Stimulated activated CD8-positive, alpha-beta memory T cell treated with anti-CD3 and anti-CD28 coated beads, Interleukin-12 subunit alpha, Interleukin-12 subunit beta, amount 100 ng/mL, for 24 hours (primary cell): ENCODE results near the gene AP2B1.
"Not testable (repeated sequence)": the region's sequence is repeated elsewhere in the genome, so short reads cannot be mapped to it uniquely, and the experiment has no call there.

Source experiments
- DNase-seq: peaks from one replicate; pipeline ENCODE4 v3.0.0-alpha.2; 2020; ENCODE audit errors: extremely low read depth

Gene AP2B1

DNA sequence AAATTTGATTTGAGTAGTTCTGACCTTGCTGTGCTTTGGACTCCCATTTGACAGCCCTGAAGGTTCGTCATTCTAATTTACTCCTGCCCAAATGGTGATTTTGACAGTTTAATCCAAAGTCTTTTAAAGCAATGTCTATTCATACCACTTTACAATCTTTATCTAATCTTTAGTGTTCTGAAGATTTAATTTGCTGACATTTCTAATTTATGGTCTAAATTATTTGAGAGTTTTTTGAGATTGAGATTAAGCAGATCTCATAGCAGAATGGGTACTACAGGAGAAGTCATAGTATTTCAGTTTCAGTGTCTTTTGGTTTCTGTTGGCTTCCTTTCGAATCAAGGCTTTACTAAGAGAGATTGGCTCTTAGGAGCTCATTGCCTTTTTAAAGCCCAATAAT lies 111.7 kb downstream of the AP2B1 start:
- DNase-seq = no peak

DNA sequence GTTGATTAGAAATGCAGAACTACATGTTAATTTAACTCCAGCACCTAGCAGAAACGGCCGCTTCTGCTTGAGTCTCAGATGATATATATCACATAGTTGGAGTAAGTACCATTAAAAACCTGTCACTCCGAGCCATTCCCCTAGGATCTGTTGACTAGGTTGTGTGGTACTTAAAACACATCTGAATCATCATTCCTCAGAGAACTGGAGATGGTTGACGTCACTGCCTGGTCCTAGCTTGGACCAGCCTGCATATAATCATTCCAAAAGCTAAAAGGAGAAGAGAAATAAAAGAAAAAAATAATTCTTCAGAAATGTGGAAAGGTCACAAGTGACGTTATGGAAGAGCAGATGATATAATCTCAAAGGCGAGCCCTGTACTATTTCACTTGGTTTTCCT lies 113.0 kb downstream of the AP2B1 start:
- DNase-seq = no peak

GRCh38 chr17:35701491-35701890 lies 114.4 kb downstream of the AP2B1 start:
- no peak for DNase-seq

GRCh38 chr17:35703308-35703707 lies 116.2 kb downstream of the AP2B1 start:
- DNase-seq = not testable (repeated sequence)

GRCh38 chr17:35705230-35705629 lies 118.1 kb downstream of the AP2B1 start:
- no peak for DNase-seq

- no peak for DNase-seq
Measured at GRCh38 chr17:35705705-35706104, 118.6 kb downstream of the AP2B1 start.

DNA sequence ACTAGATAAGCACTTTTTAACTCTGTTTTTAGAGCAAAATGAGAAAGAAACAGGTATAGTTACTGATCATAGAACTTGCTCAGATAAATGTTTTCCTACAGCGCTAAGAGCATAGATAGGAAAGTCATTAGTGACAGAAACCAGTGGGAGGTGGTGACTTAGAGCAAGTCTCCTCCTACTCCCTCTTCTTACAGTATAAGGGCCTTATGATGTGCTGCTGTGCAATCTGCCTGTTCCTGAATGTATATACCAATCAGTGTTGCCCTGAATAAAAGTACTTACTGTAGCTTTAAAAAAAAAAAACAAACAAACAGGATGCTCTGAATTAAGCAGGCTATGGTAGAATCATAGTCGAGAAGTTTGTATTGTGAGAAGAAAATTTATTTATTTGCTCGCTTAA lies 121.0 kb downstream of the AP2B1 start:
- DNase-seq = no peak

- DNase-seq = no peak
Measured at GRCh38 chr17:35708951-35709350, 121.8 kb downstream of the AP2B1 start.

DNA sequence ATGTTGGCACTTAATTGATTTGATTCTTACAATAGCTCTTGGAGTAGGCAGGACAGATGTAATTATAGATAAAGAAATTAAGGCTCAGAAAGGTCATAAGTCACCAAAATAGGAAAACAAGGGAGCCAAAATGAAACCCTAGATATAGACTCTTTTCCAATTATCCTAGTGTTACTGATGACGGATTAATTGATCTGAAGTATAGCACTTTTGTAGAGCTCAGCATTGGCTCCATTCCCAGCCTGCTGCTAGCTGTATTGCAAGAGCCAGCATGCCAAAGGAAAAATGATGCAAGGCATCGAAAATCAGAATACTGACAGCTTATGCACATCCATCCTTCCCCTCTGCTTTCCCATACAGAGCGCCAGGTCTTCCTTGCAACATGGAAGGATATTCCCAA lies 122.8 kb downstream of the AP2B1 start:
- DNase-seq = no peak

GRCh38 chr17:35710950-35711349 lies 123.8 kb downstream of the AP2B1 start:
- DNase-seq = no peak

- DNase-seq = no peak
Measured at GRCh38 chr17:35713069-35713728, 126.1 kb downstream of the AP2B1 start.

GRCh38 chr17:35714988-35715387 lies 127.9 kb downstream of the AP2B1 start:
- DNase-seq = no peak

- DNase-seq = no peak
Measured at GRCh38 chr17:35715416-35715815, 128.3 kb downstream of the AP2B1 start.

DNA sequence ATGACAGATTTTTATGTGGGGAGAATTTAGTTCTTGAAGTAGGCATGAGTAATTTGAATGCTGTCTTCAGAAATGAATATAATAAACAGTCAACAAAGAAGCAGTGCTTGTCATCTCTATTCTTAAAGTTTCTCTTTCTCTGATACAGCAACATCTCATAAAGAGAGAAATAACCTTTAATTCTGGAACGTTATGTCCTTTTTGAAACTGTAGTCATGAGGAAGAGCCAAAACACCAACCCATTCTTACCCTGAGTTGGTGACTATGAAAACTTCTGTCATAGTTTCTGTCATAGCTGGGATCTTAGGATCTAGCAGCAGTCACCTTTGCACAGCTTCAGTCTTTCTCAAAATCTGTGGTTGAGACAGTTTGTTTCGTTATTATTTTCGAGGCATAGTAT lies 129.1 kb downstream of the AP2B1 start:
- no peak for DNase-seq

- no peak for DNase-seq
Measured at GRCh38 chr17:35716897-35717465, 129.9 kb downstream of the AP2B1 start.

DNA sequence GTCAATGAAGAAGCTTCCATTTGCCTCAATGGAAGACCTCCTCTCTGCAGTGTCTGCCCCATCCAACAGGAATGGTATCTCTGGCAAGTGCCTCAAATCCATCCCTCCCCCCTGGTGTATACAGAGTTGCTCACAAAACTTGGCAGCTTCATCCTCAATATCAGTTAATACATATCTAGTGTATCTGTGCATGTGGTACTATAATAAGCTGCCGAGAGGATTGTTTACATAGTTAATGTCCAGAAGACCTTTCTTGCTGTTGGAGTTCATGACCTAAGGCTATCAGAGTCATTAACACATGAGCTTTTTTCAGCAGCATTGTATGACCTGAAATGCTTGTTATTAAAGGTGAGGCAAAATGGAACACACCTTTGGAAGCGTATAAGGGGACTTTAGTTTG lies 130.4 kb downstream of the AP2B1 start:
- no peak for DNase-seq

DNA sequence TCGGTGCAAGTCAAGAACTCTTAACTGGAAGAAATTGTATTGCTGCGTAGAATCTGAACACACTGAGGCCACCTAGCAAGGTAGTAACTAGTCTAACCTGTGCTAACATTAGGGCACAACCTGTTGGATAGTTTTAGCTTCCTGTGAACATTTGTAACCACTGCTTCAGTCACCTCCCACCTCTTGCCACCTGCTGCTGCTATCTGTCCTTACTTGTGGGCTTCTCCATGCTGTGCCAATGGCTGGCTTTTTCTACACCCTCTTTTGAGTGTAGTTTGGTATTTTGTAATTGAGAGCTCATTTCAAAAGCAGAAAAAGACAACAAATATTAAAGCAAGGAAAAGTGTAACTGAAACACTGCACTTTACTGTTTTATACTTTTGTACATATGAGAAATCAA lies 136.6 kb downstream of the AP2B1 start:
- DNase-seq = no peak

DNA sequence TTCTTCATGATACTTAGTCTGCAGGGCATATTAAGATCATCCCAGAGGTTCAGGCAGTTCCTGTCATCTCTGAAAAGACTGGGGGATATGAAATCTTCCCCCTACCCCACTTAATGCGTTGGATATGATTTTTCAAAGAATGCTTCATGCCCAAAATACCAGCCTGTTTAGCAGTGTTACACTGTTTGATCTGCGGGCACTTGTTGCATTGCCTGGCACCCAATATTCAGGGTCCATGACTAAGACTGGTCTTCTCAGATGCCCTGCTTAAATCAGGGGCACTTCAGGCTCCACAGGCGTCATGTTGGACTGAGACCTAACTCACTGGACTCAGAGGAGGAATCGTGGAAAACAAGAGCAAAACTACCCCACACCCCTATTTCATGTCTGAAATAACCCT lies 137.9 kb downstream of the AP2B1 start:
- DNase-seq = no peak

GRCh38 chr17:35725802-35726126 lies 138.6 kb downstream of the AP2B1 start:
- DNase-seq = no peak

DNA sequence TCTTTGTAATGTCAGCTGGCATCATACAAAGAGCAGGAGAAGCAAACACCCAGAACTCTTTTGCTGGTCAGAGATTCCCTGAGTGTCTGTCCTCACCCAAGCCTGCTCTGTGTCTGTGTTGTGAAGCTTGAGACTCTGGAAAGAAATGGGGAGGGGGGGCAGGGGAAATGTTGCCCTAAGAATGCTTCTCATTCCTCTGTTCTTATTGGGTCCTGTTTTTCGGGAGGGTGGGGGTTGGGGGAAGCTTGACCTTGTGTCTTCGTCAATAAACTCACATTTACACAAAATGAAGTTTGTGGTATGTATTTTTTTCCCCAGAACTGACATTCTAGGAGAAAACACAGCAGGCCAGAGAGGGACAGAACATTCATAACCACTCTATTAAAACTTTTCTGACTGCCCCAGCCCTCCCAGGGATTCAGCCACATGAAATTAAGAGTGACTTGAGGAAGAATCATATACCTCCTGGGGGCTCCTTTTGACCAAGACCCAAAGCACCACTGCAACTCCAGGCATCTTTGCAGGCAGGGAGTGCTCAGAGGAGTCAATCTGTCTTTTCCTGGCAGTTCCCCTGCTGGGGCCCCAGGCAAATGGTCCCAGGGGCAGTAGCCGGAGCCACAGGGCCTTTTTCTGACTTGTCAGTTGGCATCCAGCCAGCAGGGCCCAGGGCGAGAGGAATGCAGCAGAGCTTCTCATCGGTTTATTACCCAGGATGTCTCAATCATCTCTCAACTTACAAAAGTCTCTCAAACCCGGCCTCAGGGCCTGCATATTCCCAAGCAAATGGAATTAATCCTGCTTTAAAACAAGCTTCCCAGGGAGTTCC lies 139.2 kb downstream of the AP2B1 start:
- no peak for DNase-seq

GRCh38 chr17:35726953-35727460 lies 139.9 kb downstream of the AP2B1 start:
- no peak for DNase-seq

- no peak for DNase-seq
Measured at GRCh38 chr17:35727635-35728034, 140.5 kb downstream of the AP2B1 start.

DNA sequence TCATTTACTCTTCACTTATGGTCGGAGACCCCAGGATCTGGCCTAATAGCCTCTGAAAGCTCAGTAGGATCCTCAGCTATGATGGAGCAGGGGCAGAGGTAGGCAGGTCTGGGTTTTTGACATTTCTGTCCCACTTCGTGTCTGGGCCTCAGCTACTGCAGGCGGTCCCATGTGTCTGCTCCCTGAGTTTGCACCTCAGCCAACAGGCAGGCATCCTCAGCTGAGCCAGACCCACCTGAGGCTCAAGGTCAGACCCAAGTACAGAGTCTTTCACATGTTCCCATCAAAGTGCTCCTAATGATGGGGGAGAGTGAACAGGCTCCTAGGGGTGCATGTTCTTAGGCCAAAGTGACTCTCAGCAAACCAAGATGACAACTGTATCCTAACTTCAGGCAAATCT lies 141.4 kb downstream of the AP2B1 start:
- no peak for DNase-seq
